WTC11 (cell line): ENCODE results near the gene TET3. TPM values are rescaled to one million over a fixed set of nuclear protein-coding genes. Genes with fewer than 3 reads are reported as not detected.

Experiments
- ATAC-seq: fragments of 200-7000 bp; cut with Tn5 transposase; 2 replicates; pipeline ENCODE4 v1.10.0; 2021; ENCODE audit warnings: mild to moderate bottlenecking, moderate library complexity
- CTCF ChIA-PET: fragments of 300-600 bp; sonication (Branson Sonifier 250); formaldehyde crosslinking; loops from one replicate; lab custom pipeline; 2021; ENCODE audit warnings: antibody characterized with exemption; lab: Charles Lee
- POLR2A ChIA-PET: fragments of 350-600 bp; sonication (Branson Sonifier 250); formaldehyde crosslinking; loops from one replicate; lab custom pipeline; 2021; ENCODE audit warnings: antibody characterized with exemption; lab: Charles Lee
- DNase-seq: peaks from one replicate; pipeline ENCODE4 v3.0.0; 2021; ENCODE audit warnings: low spot score
- H3K27ac Mint-ChIP-seq: 2 replicates; pipeline ENCODE4 v1.8.0; 2021; ENCODE audit warnings: mixed read lengths
- H3K27me3 Mint-ChIP-seq: 2 replicates; pipeline ENCODE4 v1.8.0; 2021; ENCODE audit warnings: low read depth, mild to moderate bottlenecking, moderate library complexity, mixed read lengths
- H3K36me3 Mint-ChIP-seq: 2 replicates; pipeline ENCODE4 v1.8.0; 2021; ENCODE audit warnings: mixed read lengths
- H3K4me1 Mint-ChIP-seq: 2 replicates; pipeline ENCODE4 v1.8.0; 2022; ENCODE audit warnings: mixed read lengths
- H3K4me3 Mint-ChIP-seq: 2 replicates; pipeline ENCODE4 v1.8.0; 2021; ENCODE audit warnings: mild to moderate bottlenecking, moderate library complexity, mixed read lengths
- H3K9me3 Mint-ChIP-seq: 2 replicates; pipeline ENCODE4 v1.8.0; 2021; ENCODE audit warnings: mixed read lengths
- ELF4 ChIP-seq: sonication (generic); formaldehyde crosslinking; IDR thresholded peaks from 2 replicates; pipeline ENCODE4 v1.8.1; 2022; ENCODE audit warnings: low read depth, mild to moderate bottlenecking, moderate library complexity, missing genetic modification reagents
- FOXP1 ChIP-seq: sonication (generic); formaldehyde crosslinking; IDR thresholded peaks from 2 replicates; pipeline ENCODE4 v1.8.0; 2022; ENCODE audit warnings: missing genetic modification reagents, mild to moderate bottlenecking, moderate library complexity, borderline replicate concordance
- GRHL2 ChIP-seq: fragments of 250-450 bp; sonication (Bioruptor Pico); IDR thresholded peaks from 2 replicates; pipeline ENCODE4 v1.8.0; 2022; ENCODE audit warnings: mild to moderate bottlenecking, moderate library complexity; ENCODE audit not compliant: insufficient replicate concordance, severe bottlenecking
- MYBL2 ChIP-seq: sonication (generic); formaldehyde crosslinking; IDR thresholded peaks from 2 replicates; pipeline ENCODE4 v1.8.1; 2023; ENCODE audit warnings: mild to moderate bottlenecking, moderate library complexity, missing genetic modification reagents
- ZBTB21 ChIP-seq: sonication (generic); formaldehyde crosslinking; IDR thresholded peaks from 2 replicates; pipeline ENCODE4 v1.8.1; 2023; ENCODE audit warnings: mild to moderate bottlenecking, missing genetic modification reagents, borderline replicate concordance
- ZNF219 ChIP-seq: sonication (generic); formaldehyde crosslinking; IDR thresholded peaks from 2 replicates; pipeline ENCODE4 v1.8.0; 2023; ENCODE audit warnings: missing genetic modification reagents, mild to moderate bottlenecking, borderline replicate concordance
- ZNF396 ChIP-seq: fragments of 250-450 bp; sonication (Bioruptor Pico); IDR thresholded peaks from 2 replicates; pipeline ENCODE4 v1.8.0; 2021; ENCODE audit warnings: mild to moderate bottlenecking, moderate library complexity, borderline replicate concordance
- ZNF416 ChIP-seq: fragments of 250-450 bp; sonication (Bioruptor Pico); IDR thresholded peaks from 2 replicates; pipeline ENCODE4 v1.9.0; 2021; ENCODE audit warnings: mild to moderate bottlenecking, inconsistent platforms
- total RNA-seq: library from RNA; stranded (reverse); gene quantifications from 3 replicates; pipeline ENCODE4 v1.2.3, GENCODE V29; 2021
- TF ChIP-seq, protein P1 (sequence below): sonication (generic); formaldehyde crosslinking; IDR thresholded peaks from 2 replicates; pipeline ENCODE4 v1.8.1; 2022; ENCODE audit warnings: low read depth, missing genetic modification reagents, borderline replicate concordance
- TF ChIP-seq, protein P2 (sequence below): sonication (generic); formaldehyde crosslinking; IDR thresholded peaks from 2 replicates; pipeline ENCODE4 v1.8.1; 2023; ENCODE audit warnings: mild to moderate bottlenecking, missing genetic modification reagents, moderate library complexity
- TF ChIP-seq, protein P3 (sequence below): sonication (generic); formaldehyde crosslinking; IDR thresholded peaks from 2 replicates; pipeline ENCODE4 v1.8.1; 2023; ENCODE audit warnings: mild to moderate bottlenecking, missing genetic modification reagents
- TF ChIP-seq, protein P4 (sequence below): sonication (generic); formaldehyde crosslinking; IDR thresholded peaks from 2 replicates; pipeline ENCODE4 v1.8.0; 2023; ENCODE audit warnings: mild to moderate bottlenecking, missing genetic modification reagents
- TF ChIP-seq, protein P5 (sequence below): sonication (generic); formaldehyde crosslinking; conservative IDR thresholded peaks from 2 replicates; pipeline ENCODE4 v1.8.1; 2023; ENCODE audit warnings: mild to moderate bottlenecking, low read depth, missing genetic modification reagents, moderate library complexity

TET3 gene
- total RNA-seq, 1 experiment from 2014 or later = 19.3 TPM

DNA sequence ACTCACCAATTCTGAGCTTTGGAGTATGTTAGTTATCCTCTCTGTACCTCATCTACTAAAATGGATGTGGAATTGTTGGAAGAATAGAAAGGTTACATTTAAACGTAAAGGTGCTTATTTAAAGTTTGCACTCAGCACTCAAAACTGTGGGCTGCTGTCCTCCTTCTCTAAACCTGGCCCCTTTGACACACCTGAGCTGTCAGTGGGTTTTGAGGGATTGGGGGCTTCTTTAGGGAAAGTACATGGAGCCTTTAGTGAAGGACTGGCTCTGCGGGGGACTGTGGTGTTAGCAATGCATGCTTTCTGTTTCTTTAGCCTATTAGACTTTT lies 47.2 kb downstream of the TET3 start:
- POLR2A ChIA-PET = no interaction called here
- no peak for ATAC-seq
- Mint-ChIP-seq H3K27ac (peak overlapping the region; percentile 97), H3K4me1 (peaks cover 48% of the 10 kb centered on the region), H3K27me3 (no peaks in the 10 kb centered on the region)
- TF ChIP-seq, protein P1, sequence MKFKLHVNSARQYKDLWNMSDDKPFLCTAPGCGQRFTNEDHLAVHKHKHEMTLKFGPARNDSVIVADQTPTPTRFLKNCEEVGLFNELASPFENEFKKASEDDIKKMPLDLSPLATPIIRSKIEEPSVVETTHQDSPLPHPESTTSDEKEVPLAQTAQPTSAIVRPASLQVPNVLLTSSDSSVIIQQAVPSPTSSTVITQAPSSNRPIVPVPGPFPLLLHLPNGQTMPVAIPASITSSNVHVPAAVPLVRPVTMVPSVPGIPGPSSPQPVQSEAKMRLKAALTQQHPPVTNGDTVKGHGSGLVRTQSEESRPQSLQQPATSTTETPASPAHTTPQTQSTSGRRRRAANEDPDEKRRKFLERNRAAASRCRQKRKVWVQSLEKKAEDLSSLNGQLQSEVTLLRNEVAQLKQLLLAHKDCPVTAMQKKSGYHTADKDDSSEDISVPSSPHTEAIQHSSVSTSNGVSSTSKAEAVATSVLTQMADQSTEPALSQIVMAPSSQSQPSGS = no peak
- TF ChIP-seq, all 79 proteins: peak for 0
- DNase-seq = no peak
- peak overlapping the region; percentile 49; the same call in 1 of the 2 replicates for H3K4me3 Mint-ChIP-seq
- H3K36me3 Mint-ChIP-seq = peaks cover 17% of the 10 kb centered on the region
- CTCF ChIA-PET = interaction anchor here (0.9 to 2.0 kb wide), 3 partner anchors 9 to 124 kb away, joined by 3 to 8 read pairs (median 3); no protein-coding TSS in a partner anchor
- H3K9me3 Mint-ChIP-seq = peaks cover 14% of the 10 kb centered on the region

DNA sequence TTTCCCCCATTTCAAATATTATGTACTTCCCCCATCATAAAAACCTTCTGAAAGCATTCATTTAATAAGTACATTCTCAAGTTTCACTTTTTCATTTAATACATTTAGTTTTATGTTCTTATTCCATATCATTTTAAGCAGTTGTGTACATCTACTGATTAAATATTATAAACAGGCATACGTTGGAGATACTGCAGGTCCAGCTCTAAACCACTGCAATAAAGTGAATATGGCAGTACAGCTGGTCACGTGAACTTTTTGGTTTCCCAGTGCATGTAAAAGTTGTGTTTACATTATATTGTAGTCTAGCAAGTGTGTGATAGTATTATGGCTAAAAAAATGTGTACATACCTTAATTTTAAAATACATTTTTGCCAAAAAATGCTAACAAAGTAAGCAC lies 48.7 kb downstream of the TET3 start:
- peaks cover 5% of the 10 kb centered on the region for H3K9me3 Mint-ChIP-seq
- TF ChIP-seq, protein P2, sequence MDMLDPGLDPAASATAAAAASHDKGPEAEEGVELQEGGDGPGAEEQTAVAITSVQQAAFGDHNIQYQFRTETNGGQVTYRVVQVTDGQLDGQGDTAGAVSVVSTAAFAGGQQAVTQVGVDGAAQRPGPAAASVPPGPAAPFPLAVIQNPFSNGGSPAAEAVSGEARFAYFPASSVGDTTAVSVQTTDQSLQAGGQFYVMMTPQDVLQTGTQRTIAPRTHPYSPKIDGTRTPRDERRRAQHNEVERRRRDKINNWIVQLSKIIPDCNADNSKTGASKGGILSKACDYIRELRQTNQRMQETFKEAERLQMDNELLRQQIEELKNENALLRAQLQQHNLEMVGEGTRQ (CRISPR knock-in tag) = no peak
- TF ChIP-seq ZNF396 (no peak), FOXP1 (CRISPR knock-in tag) (no peak), MYBL2 (no peak), ZNF219 (CRISPR knock-in tag) (no peak), ZBTB21 (no peak), GRHL2 (no peak), ELF4 (CRISPR knock-in tag) (no peak), ZNF416 (no peak)
- TF ChIP-seq, protein P3, sequence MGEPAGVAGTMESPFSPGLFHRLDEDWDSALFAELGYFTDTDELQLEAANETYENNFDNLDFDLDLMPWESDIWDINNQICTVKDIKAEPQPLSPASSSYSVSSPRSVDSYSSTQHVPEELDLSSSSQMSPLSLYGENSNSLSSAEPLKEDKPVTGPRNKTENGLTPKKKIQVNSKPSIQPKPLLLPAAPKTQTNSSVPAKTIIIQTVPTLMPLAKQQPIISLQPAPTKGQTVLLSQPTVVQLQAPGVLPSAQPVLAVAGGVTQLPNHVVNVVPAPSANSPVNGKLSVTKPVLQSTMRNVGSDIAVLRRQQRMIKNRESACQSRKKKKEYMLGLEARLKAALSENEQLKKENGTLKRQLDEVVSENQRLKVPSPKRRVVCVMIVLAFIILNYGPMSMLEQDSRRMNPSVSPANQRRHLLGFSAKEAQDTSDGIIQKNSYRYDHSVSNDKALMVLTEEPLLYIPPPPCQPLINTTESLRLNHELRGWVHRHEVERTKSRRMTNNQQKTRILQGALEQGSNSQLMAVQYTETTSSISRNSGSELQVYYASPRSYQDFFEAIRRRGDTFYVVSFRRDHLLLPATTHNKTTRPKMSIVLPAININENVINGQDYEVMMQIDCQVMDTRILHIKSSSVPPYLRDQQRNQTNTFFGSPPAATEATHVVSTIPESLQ (CRISPR knock-in tag) = no peak
- TF ChIP-seq, protein P4, sequence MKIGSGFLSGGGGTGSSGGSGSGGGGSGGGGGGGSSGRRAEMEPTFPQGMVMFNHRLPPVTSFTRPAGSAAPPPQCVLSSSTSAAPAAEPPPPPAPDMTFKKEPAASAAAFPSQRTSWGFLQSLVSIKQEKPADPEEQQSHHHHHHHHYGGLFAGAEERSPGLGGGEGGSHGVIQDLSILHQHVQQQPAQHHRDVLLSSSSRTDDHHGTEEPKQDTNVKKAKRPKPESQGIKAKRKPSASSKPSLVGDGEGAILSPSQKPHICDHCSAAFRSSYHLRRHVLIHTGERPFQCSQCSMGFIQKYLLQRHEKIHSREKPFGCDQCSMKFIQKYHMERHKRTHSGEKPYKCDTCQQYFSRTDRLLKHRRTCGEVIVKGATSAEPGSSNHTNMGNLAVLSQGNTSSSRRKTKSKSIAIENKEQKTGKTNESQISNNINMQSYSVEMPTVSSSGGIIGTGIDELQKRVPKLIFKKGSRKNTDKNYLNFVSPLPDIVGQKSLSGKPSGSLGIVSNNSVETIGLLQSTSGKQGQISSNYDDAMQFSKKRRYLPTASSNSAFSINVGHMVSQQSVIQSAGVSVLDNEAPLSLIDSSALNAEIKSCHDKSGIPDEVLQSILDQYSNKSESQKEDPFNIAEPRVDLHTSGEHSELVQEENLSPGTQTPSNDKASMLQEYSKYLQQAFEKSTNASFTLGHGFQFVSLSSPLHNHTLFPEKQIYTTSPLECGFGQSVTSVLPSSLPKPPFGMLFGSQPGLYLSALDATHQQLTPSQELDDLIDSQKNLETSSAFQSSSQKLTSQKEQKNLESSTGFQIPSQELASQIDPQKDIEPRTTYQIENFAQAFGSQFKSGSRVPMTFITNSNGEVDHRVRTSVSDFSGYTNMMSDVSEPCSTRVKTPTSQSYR (CRISPR knock-in tag) = no peak
- TF ChIP-seq, protein P5, sequence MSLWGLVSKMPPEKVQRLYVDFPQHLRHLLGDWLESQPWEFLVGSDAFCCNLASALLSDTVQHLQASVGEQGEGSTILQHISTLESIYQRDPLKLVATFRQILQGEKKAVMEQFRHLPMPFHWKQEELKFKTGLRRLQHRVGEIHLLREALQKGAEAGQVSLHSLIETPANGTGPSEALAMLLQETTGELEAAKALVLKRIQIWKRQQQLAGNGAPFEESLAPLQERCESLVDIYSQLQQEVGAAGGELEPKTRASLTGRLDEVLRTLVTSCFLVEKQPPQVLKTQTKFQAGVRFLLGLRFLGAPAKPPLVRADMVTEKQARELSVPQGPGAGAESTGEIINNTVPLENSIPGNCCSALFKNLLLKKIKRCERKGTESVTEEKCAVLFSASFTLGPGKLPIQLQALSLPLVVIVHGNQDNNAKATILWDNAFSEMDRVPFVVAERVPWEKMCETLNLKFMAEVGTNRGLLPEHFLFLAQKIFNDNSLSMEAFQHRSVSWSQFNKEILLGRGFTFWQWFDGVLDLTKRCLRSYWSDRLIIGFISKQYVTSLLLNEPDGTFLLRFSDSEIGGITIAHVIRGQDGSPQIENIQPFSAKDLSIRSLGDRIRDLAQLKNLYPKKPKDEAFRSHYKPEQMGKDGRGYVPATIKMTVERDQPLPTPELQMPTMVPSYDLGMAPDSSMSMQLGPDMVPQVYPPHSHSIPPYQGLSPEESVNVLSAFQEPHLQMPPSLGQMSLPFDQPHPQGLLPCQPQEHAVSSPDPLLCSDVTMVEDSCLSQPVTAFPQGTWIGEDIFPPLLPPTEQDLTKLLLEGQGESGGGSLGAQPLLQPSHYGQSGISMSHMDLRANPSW (CRISPR knock-in tag) = no peak
- TF ChIP-seq, all 79 proteins: peak for 0
- ChIA-PET POLR2A (no interaction called here), CTCF (no interaction called here)
- peaks cover 42% of the 10 kb centered on the region for H3K4me1 Mint-ChIP-seq
- no peak for DNase-seq
- H3K27ac Mint-ChIP-seq = no peak overlapping the region
- no peaks in the 10 kb centered on the region for H3K27me3 Mint-ChIP-seq
- no peak for ATAC-seq
- peaks cover 5% of the 10 kb centered on the region for H3K36me3 Mint-ChIP-seq
- H3K4me3 Mint-ChIP-seq = no peak overlapping the region

Other genes with a start within 250 kb of the TET3 start
- 27.3 to 30.6 TPM (median 29.8 TPM) in 3 replicates for gene TPRKB, start 247.6 kb upstream of the TET3 start, total RNA-seq
- gene DUSP11, start 204.8 kb upstream of the TET3 start, total RNA-seq = 14.6 to 16.8 TPM (median 15.1 TPM) in 3 replicates
- gene C2orf78, start 200.7 kb upstream of the TET3 start, total RNA-seq = 0.21 to 0.39 TPM (median 0.37 TPM) in 3 replicates
- gene STAMBP, start 155.9 kb upstream of the TET3 start, total RNA-seq = 34.4 to 40.9 TPM (median 35.2 TPM) in 3 replicates
- gene ACTG2, start 91.9 kb upstream of the TET3 start, total RNA-seq = 1.4 to 2.7 TPM (median 1.8 TPM) in 3 replicates
- 105 to 106 TPM (median 106 TPM) in 3 replicates for gene DGUOK, start 58.0 kb upstream of the TET3 start, total RNA-seq
- gene BOLA3, start 163.0 kb downstream of the TET3 start, total RNA-seq = 58.2 to 66.1 TPM (median 65.8 TPM) in 3 replicates
- 84.9 to 92.6 TPM (median 88.2 TPM) in 3 replicates for gene MOB1A, start 194.0 kb downstream of the TET3 start, total RNA-seq
- gene MTHFD2, start 213.7 kb downstream of the TET3 start, total RNA-seq = 192 to 251 TPM (median 193 TPM) in 3 replicates